T-helper 1 cell treated with Interleukin-12 subunit alpha and Interleukin-12 subunit beta and Interleukin-4 antibody, amounts not matched to agents 30 ng/mL and 1 ng/mL, for 36 hours (primary cell): ENCODE results near the gene FAM167B. TPM values are rescaled to one million over a fixed set of nuclear protein-coding genes. Genes with fewer than 3 reads are reported as not detected.
"Not testable (repeated sequence)": the region's sequence is repeated elsewhere in the genome, so short reads cannot be mapped to it uniquely, and the experiment has no call there.

Source experiments
- intact Hi-C: fragments of 100-400 bp; cut with micrococcal nuclease; formaldehyde crosslinking; loops from one replicate; pipeline ENCODE4 v1.15.1; 2024
- total RNA-seq: library from RNA; stranded (reverse); gene quantifications from 2 replicates; pipeline ENCODE4 v1.2.3, GENCODE V29; 2022

FAM167B gene
- total RNA-seq, 1 donor from 2014 or later, result 0.22 TPM

- intact Hi-C loops, result loop anchor here (1.0 to 5.0 kb wide), 14 partner anchors 19 to 647 kb away; partner anchors contain the start of genes BSDC1, EIF3I, MARCKSL1 and TMEM234
Measured at GRCh38 chr1:32291708-32292538, 44.9 kb downstream of the FAM167B start, which contains the start of gene HDAC1. TSS of gene HDAC1 (plus strand) at chr1:32292083. CDS start at chr1:32292170, 87 bp downstream.

DNA sequence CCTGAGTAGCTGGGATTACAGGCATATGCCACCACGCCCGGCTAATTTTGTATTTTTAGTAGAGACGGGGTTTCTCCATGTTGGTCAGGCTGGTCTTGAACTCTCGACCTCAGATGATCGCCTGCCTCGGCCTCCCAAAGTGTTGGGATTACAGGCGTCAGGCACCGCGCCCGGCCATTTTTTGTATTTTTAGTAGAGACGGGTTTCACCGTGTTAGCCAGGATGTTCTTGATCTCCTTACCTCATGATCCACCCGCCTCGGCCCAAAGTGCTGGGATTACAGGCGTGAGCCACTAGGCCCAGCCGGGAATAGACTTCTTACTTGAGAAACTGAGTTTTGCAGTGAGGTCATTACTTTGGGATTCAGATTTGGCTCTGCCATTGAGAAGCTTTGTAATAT, 51.2 kb downstream of the FAM167B start:
- intact Hi-C loops, result not testable (repeated sequence)

Other genes with a start within 250 kb of the FAM167B start
- 154 and 158 TPM in 2 replicates for gene KHDRBS1, start 233.4 kb upstream of the FAM167B start, total RNA-seq
- 33.1 and 33.7 TPM in 2 replicates for gene TMEM39B, start 174.3 kb upstream of the FAM167B start, total RNA-seq
- gene KPNA6, start 139.2 kb upstream of the FAM167B start, total RNA-seq, result 72.7 and 73.6 TPM in 2 replicates
- 96.7 and 97.3 TPM in 2 replicates for gene TXLNA, start 67.5 kb upstream of the FAM167B start, total RNA-seq
- gene CCDC28B, start 46.6 kb upstream of the FAM167B start, total RNA-seq, result 31.7 and 33.2 TPM in 2 replicates
- gene IQCC, start 41.6 kb upstream of the FAM167B start, total RNA-seq, result 2.5 and 3.6 TPM in 2 replicates
- gene DCDC2B, start 38.1 kb upstream of the FAM167B start, total RNA-seq, result 0.22 TPM in 1 of 2 replicates, not detected in the other
- 17.1 and 21.7 TPM in 2 replicates for gene TMEM234, start 24.9 kb upstream of the FAM167B start, total RNA-seq
- 196 and 197 TPM in 2 replicates for gene EIF3I, start 24.8 kb upstream of the FAM167B start, total RNA-seq
- gene LCK, start 4.0 kb downstream of the FAM167B start, total RNA-seq, result 425 and 440 TPM in 2 replicates
- gene HDAC1, start 44.9 kb downstream of the FAM167B start, total RNA-seq, result 208 and 210 TPM in 2 replicates
- gene MARCKSL1, start 89.0 kb downstream of the FAM167B start, total RNA-seq, result 26.1 and 26.7 TPM in 2 replicates
- 7.1 and 10.0 TPM in 2 replicates for gene FAM229A, start 115.3 kb downstream of the FAM167B start, total RNA-seq
- 0.98 and 1.2 TPM in 2 replicates for gene TSSK3, start 115.3 kb downstream of the FAM167B start, total RNA-seq
- 60.3 and 63.7 TPM in 2 replicates for gene BSDC1, start 147.2 kb downstream of the FAM167B start, total RNA-seq
- gene ZBTB8B, start 217.8 kb downstream of the FAM167B start, total RNA-seq, result not detected in 2 replicates